ENCODE measurements around the gene MACROD2.

MACROD2 gene

DNA sequence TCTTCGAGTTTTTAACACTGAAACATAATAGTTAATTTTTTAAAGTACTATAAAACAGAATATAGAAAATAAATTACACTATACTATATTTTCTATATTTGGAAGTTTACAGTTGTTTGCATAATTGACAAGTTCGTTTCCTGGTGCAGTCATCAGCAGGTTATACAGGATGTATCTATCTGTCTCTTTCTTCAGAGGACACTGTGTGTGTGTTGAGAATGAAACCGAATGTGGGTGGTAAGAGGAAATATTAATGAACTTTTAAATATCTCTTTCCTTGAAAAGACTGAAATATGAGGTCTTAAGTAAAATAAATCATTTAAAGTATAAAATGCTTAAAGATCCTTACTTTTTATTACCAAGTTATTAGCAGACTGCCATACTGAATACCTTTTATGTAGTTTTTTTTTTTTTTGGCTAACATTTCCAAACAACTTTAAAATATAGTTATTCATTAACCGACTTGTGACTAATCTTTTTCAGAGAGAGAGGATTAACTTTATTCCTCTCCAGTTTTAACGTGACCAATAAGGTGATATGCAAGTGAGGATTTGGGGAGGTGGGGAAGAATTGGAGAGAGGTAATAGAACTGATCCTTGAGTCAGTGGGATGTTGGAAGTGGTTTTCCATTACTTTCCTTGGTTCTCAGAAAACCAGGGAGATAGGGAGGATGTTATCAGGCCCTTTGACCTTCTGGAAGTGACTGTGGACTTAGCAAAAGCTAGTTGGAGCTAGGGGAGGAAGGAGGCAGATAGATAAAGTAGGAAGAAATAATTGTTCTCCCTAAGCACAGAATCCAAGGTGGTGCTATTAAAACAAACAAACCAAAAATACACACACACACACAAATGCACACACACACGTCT, 722.1 kb downstream of the MACROD2 start:
- DNase-seq (ENCODE audit: extremely low read depth, insufficient read length) = no peak
- TF ChIP-seq, protein P1, sequence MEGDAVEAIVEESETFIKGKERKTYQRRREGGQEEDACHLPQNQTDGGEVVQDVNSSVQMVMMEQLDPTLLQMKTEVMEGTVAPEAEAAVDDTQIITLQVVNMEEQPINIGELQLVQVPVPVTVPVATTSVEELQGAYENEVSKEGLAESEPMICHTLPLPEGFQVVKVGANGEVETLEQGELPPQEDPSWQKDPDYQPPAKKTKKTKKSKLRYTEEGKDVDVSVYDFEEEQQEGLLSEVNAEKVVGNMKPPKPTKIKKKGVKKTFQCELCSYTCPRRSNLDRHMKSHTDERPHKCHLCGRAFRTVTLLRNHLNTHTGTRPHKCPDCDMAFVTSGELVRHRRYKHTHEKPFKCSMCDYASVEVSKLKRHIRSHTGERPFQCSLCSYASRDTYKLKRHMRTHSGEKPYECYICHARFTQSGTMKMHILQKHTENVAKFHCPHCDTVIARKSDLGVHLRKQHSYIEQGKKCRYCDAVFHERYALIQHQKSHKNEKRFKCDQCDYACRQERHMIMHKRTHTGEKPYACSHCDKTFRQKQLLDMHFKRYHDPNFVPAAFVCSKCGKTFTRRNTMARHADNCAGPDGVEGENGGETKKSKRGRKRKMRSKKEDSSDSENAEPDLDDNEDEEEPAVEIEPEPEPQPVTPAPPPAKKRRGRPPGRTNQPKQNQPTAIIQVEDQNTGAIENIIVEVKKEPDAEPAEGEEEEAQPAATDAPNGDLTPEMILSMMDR (IDR thresholded peaks at IDR 0.05; ENCODE audit: insufficient read depth, low read length, poor library complexity, severe bottlenecking) = no peak

GRCh38 chr20:14720251-14720650, 724.9 kb downstream of the MACROD2 start:
- DNase-seq (ENCODE audit: extremely low read depth, insufficient read length) = no peak
- Histone ChIP-seq H3K4me3 (replicated peaks; ENCODE audit: low read depth, low read length) (no peak overlapping the region), H3K27me3 (replicated peaks; ENCODE audit: control insufficient read depth, insufficient read depth, low read length) (no peaks in the 10 kb centered on the region), H3K36me3 (ENCODE audit: control insufficient read depth, insufficient read depth, low read length) (no peaks in the 10 kb centered on the region)
- TF ChIP-seq, protein P1 (IDR thresholded peaks at IDR 0.05; ENCODE audit: insufficient read depth, low read length, poor library complexity, severe bottlenecking) = no peak

More for the DNA sequence above, 722.1 kb downstream of the MACROD2 start:
- no peak overlapping the region for H3K4me3 ChIP-seq (replicated peaks; ENCODE audit: low read depth, low read length)
- H3K36me3 ChIP-seq (ENCODE audit: control insufficient read depth, insufficient read depth, low read length) = no peaks in the 10 kb centered on the region
- H3K27me3 ChIP-seq (replicated peaks; ENCODE audit: control insufficient read depth, insufficient read depth, low read length) = no peaks in the 10 kb centered on the region

GRCh38 chr20:14721926-14722452, 726.7 kb downstream of the MACROD2 start:
- no peak for DNase-seq (ENCODE audit: extremely low read depth, insufficient read length)
- H3K27me3 ChIP-seq (replicated peaks; ENCODE audit: control insufficient read depth, insufficient read depth, low read length) = no peaks in the 10 kb centered on the region
- no peak overlapping the region for H3K4me3 ChIP-seq (replicated peaks; ENCODE audit: low read depth, low read length)
- no peaks in the 10 kb centered on the region for H3K36me3 ChIP-seq (ENCODE audit: control insufficient read depth, insufficient read depth, low read length)
- TF ChIP-seq, protein P1 (IDR thresholded peaks at IDR 0.05; ENCODE audit: insufficient read depth, low read length, poor library complexity, severe bottlenecking) = no peak

DNA sequence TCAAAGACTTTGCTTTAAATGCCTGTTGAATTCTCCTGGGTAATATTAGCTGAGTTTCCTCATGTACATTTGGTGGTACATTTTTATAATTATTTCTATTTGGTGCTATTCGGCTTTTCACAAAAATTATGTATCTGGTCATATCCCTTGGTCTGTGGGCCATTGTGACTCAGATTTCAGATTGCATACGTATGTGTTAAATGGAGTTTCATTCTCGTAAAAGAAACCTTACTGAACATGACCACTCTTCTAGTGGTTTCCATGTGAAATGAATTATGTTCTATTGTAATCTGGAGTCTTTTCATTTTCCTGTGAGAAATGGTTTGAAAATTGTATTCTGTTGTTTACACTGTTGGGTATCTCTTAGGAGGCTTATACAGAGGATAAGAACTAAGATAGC, 728.3 kb downstream of the MACROD2 start:
- H3K4me3 ChIP-seq (replicated peaks; ENCODE audit: low read depth, low read length) = no peak overlapping the region
- TF ChIP-seq, protein P1 (IDR thresholded peaks at IDR 0.05; ENCODE audit: insufficient read depth, low read length, poor library complexity, severe bottlenecking) = no peak
- no peaks in the 10 kb centered on the region for H3K36me3 ChIP-seq (ENCODE audit: control insufficient read depth, insufficient read depth, low read length)
- H3K27me3 ChIP-seq (replicated peaks; ENCODE audit: control insufficient read depth, insufficient read depth, low read length) = no peaks in the 10 kb centered on the region
- no peak for DNase-seq (ENCODE audit: extremely low read depth, insufficient read length)

- no peaks in the 10 kb centered on the region for H3K36me3 ChIP-seq (ENCODE audit: control insufficient read depth, insufficient read depth, low read length)
- H3K27me3 ChIP-seq (replicated peaks; ENCODE audit: control insufficient read depth, insufficient read depth, low read length) = no peaks in the 10 kb centered on the region
- TF ChIP-seq, protein P1 (IDR thresholded peaks at IDR 0.05; ENCODE audit: insufficient read depth, low read length, poor library complexity, severe bottlenecking) = no peak
- no peak for DNase-seq (ENCODE audit: extremely low read depth, insufficient read length)
- no peak overlapping the region for H3K4me3 ChIP-seq (replicated peaks; ENCODE audit: low read depth, low read length)
Measured at GRCh38 chr20:14724036-14724435, 728.7 kb downstream of the MACROD2 start.

Measured in GM06990 (cell line).